ENCODE data around the gene HTRA2.

The HTRA2 gene

DNA sequence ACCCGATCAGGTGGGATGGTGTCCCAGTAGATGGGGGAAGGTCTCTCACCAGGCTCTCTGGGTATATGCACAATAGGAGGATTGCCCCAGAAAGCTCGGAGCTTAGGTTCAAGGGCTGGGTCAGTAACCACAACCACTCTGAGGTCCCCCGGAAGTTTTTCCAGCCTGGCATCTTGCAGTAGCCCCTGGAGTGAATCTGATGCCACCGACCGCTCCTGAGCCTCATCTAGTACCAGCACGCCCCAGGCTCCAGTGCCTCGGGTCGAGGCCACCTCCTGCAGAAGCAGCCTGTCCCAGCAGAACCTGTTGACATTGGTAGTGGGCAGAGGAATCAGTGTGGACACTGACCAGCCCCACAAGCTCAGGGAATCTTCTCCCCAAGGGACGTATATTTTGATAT is 5.7 kb upstream of the HTRA2 start:
- no peak for DNase-seq (ENCODE audit: low read depth)
- no peak overlapping the region for H3K4me3 ChIP-seq (ENCODE audit: low read depth, low read length)
- TF ChIP-seq MYC (IDR thresholded peaks at IDR 0.05; ENCODE audit: low read depth, low read length) (no peak), POLR2A (IDR thresholded peaks at IDR 0.05; ENCODE audit: extremely low read depth, insufficient read length) (no peak)
- TF ChIP-seq, protein P1, sequence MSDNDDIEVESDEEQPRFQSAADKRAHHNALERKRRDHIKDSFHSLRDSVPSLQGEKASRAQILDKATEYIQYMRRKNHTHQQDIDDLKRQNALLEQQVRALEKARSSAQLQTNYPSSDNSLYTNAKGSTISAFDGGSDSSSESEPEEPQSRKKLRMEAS (IDR thresholded peaks at IDR 0.05; ENCODE audit: low read depth, low read length) = no peak
- TF ChIP-seq, protein P2, sequence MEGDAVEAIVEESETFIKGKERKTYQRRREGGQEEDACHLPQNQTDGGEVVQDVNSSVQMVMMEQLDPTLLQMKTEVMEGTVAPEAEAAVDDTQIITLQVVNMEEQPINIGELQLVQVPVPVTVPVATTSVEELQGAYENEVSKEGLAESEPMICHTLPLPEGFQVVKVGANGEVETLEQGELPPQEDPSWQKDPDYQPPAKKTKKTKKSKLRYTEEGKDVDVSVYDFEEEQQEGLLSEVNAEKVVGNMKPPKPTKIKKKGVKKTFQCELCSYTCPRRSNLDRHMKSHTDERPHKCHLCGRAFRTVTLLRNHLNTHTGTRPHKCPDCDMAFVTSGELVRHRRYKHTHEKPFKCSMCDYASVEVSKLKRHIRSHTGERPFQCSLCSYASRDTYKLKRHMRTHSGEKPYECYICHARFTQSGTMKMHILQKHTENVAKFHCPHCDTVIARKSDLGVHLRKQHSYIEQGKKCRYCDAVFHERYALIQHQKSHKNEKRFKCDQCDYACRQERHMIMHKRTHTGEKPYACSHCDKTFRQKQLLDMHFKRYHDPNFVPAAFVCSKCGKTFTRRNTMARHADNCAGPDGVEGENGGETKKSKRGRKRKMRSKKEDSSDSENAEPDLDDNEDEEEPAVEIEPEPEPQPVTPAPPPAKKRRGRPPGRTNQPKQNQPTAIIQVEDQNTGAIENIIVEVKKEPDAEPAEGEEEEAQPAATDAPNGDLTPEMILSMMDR (IDR thresholded peaks at IDR 0.05; ENCODE audit: low read depth, low read length) = no peak

DNA sequence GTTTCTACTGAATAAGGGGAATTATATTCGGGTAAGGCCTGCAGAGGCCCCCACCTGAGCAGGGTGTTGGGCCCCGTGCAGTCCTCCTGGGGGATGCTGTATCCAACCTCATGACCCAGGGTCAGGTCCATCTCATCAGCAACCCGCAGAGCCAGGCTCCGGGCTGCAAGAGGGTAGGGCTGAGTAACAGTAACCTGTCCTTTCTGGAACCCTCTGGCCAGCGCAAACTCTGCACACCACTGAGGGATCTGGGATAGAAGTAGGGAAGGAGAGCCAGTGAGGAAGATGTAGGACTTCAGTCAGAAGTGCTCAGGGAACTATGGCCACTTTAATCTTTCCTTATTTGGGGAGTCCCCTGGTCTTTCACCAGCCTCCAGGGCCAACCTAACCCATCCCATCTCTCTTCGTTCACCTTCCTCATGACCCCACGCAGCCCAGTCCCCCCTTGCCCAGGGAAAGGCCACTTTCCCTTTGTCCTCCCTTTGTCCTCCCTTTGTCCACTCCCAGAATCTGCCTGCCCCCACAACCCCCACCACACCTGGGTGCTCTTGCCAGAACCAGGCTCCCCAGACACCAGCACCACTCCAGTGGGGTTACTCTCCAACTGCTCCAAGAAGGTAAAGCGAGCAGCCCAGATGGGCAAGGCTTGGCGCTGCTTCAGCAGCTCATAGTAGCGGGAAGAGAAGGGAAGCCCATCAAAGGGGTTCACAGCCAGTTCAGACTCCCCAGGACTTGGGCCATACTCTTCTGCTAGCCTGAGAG is 4.6 kb upstream of the HTRA2 start:
- TF ChIP-seq, protein P1 (IDR thresholded peaks at IDR 0.05; ENCODE audit: low read depth, low read length) = no peak
- TF ChIP-seq, protein P2 (IDR thresholded peaks at IDR 0.05; ENCODE audit: low read depth, low read length) = no peak
- no peak overlapping the region for H3K4me3 ChIP-seq (ENCODE audit: low read depth, low read length)
- DNase-seq (ENCODE audit: low read depth) = no peak

DNA sequence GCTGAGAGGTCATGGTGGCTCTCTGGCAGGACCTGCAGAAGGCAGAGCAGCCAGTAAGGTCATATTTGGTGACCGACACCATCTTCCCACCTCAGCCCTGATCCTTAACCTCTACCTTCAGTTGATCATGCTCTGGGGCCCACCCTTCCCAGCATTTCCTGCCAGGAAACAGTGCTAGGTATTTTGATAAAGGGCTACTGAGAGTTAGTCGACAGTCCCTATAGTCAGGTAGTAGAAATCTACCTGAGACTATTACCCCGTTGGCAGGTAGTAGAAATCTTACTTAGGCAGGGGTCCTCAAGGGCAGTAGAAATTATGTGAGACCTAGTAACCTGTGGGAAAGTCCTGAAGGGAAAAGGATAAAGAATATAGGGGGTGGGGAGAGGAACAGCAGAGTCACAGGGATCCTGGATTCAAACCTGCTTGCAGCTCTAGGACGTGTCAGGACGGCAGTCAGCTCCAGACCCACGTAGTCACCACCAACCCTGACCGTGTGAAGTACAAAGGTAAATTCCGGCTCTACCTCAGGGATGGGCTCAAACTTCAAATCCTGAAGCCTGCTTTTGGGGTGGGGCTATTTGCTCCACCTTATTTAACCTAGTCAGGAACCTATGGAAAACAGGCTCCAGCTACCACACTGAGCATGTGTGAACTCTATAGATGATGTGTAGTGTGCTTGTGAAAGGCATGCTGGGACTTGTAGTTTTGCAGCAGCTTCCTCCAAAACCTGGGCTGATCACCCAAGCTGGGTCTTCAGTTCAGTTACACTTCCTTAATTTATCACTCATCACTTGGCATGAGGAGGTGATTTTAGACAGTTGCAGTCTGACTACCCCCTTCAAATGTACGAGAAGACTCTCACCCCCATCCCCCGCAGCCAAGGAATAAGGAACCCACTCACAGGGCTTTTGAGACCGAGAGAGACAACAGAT is 3.8 kb upstream of the HTRA2 start, which contains the start of gene DQX1:
Gene DQX1 (minus strand): TSS at position 515 of the 932 bp plus-strand sequence. CDS start 502 bp downstream, at position 13.
- no peak for TF ChIP-seq POLR2A (IDR thresholded peaks at IDR 0.05; ENCODE audit: extremely low read depth, insufficient read length)
- TF ChIP-seq, protein P1 (IDR thresholded peaks at IDR 0.05; ENCODE audit: low read depth, low read length) = peak; percentile 56
- TF ChIP-seq, protein P2 (IDR thresholded peaks at IDR 0.05; ENCODE audit: low read depth, low read length) = no peak
- TF ChIP-seq MYC (IDR thresholded peaks at IDR 0.05; ENCODE audit: low read depth, low read length) = peak; percentile 28; the same call in 1 of the 2 replicates
- DNase-seq (ENCODE audit: low read depth) = peak; percentile 82
- no peak within 1 kb of the TSS for H3K4me3 ChIP-seq (ENCODE audit: low read depth, low read length)

DNA sequence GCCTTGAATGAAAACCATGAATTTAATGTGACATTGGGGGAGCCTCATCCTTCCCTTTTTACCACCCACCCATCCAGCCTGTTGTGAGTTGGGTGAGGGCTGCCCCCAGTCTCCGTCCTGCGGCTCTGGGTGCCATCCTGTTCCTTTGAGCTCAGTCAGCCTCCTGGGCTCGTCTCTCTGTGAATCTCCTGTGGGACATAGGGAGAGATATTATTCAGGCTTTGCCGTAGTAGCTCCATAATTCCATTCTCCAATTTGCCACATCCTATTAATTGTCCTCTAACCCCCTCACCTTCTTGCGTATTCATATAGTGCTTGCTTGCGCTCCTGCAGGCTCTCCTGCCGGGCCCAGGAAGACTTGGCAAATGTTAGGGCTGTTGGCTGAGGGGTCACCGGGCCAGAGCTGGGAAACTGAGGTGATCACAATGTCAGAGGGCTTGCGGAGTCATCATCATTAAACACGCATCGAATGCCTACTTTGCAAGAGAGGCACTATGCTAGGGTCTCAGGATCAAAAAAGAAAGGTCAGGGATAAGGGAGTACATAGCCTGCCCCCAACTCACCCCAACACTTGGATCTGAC is 3.0 kb upstream of the HTRA2 start:
- TF ChIP-seq, protein P2 (IDR thresholded peaks at IDR 0.05; ENCODE audit: low read depth, low read length) = no peak
- H3K4me3 ChIP-seq (ENCODE audit: low read depth, low read length) = no peak overlapping the region
- DNase-seq (ENCODE audit: low read depth) = no peak

DNA sequence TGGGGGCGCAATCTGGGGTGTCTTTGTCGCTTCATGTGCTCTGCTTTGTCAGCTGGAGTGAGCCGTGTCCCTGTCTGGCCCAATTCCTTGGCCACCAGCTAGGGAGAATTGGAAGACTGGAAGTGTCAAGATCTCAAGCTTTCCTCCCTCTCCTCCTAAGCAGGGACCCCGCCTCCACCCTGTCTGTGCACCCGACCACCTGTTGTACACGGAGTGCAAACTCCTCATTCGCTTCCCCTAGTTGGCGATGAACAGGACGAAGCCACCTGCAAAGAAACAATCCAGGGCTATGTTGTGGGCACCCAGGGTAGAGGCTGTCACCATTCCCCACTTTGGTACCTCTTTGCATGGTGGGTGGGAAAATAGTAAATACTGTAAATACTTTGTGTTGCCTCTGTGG is 2.0 kb upstream of the HTRA2 start:
- TF ChIP-seq, protein P2 (IDR thresholded peaks at IDR 0.05; ENCODE audit: low read depth, low read length) = no peak
- TF ChIP-seq POLR2A (IDR thresholded peaks at IDR 0.05; ENCODE audit: extremely low read depth, insufficient read length) (no peak), MYC (IDR thresholded peaks at IDR 0.05; ENCODE audit: low read depth, low read length) (no peak)
- DNase-seq (ENCODE audit: low read depth) = no peak
- H3K4me3 ChIP-seq (ENCODE audit: low read depth, low read length) = peak overlapping the region; percentile 99
